Transverse colon (tissue), 4 donors: Measurements from ENCODE around the gene TMEM176A. TPM values are rescaled to one million over a fixed set of nuclear protein-coding genes. Genes with fewer than 3 reads are reported as not detected.

Experiments used
- DNase-seq: peaks from one replicate; pipeline ENCODE4 v3.0.0-alpha.2; 2019
- H3K27ac ChIP-seq, 4 donors: fragments of 200-600 bp; sonication (generic); 2 replicates each; pipeline ENCODE4 v1.5.1; 2016 to 2018; ENCODE audit warnings: inconsistent platforms in 4 of 4
- H3K27me3 ChIP-seq: fragments of 200-600 bp; sonication (generic); 2 replicates; pipeline ENCODE4 v1.5.1; 2017; ENCODE audit warnings: inconsistent platforms
- H3K36me3 ChIP-seq, 4 donors: fragments of 200-600 bp; sonication (generic); 2 replicates each; pipeline ENCODE4 v1.5.1; 2017 to 2019; ENCODE audit warnings: inconsistent platforms in 4 of 4
- H3K4me1 ChIP-seq, 4 donors: fragments of 200-600 bp; sonication (generic); 2 replicates each; pipeline ENCODE4 v1.5.1; 2017 to 2020; ENCODE audit warnings: inconsistent platforms in 4 of 4
- H3K4me3 ChIP-seq, 4 donors: fragments of 200-600 bp; sonication (generic); 1 replicate in 1 of 4; 2 replicates in 3 of 4; pipeline versions ENCODE4 v1.5.1 to v1.6.1; 2017 to 2019; ENCODE audit warnings: inconsistent platforms in 4 of 4
- H3K9me3 ChIP-seq, 2 donors: fragments of 200-600 bp; sonication (generic); 2 replicates each; pipeline ENCODE4 v1.5.1; 2017 to 2019; ENCODE audit warnings: inconsistent platforms in 2 of 2
- EP300 ChIP-seq: sonication (generic); formaldehyde crosslinking; IDR thresholded peaks from one replicate; pipeline ENCODE4 v1.6.1; 2017; ENCODE audit warnings: antibody characterized with exemption, low read depth
- POLR2A ChIP-seq: fragments of 450-650 bp; IDR thresholded peaks from one replicate; pipeline ENCODE4 v1.6.1; 2016; ENCODE audit warnings: antibody characterized with exemption, mild to moderate bottlenecking, moderate library complexity
- POLR2AphosphoS5 ChIP-seq, 3 donors: sonication (generic); formaldehyde crosslinking; IDR thresholded peaks; one replicate each; pipeline ENCODE4 v1.6.1; 2016; ENCODE audit warnings: antibody characterized with exemption in 3 of 3
- WGBS, 2 donors: methylation state at CpG; one replicate each; pipeline ENCODE4 v1.1.5; 2018; ENCODE audit warnings: low coverage in 1 of 2; 5-methylcytosine and 5-hydroxymethylcytosine counted together
- in situ Hi-C, 4 donors: fragments of 200-750 bp; cut with MboI; loops; one replicate each; pipeline versions ENCODE4 v1.15.0 to v1.15.1; 2017; ENCODE audit warnings: low sequenced_read_pairs in 3 of 4, low pct_ligation_motif_present in 1 of 4, low pct_unique_long_range_greater_than_20kb in 1 of 4
- intact Hi-C: fragments of 100-400 bp; cut with DNase I; formaldehyde crosslinking; loops from one replicate; pipeline ENCODE4 v1.15.1; 2023; ENCODE audit warnings: low total_unique reads
- total RNA-seq, 4 donors: library from RNA; depleted of rRNA; stranded (reverse); fragments of >200 nt; gene quantifications; one replicate each; pipeline ENCODE4 v1.1.0, GENCODE V29; 2016
- TF ChIP-seq, protein P1 (sequence below), 5 experiments: fragments of 200-600 bp in 3 of 5; fragments of 450-650 bp in 2 of 5; sonication (generic) in 3 of 5; IDR thresholded peaks; 1 replicate in 2 of 5; 2 replicates in 3 of 5; pipeline ENCODE4 v1.5.1; 2016 to 2017; ENCODE audit warnings: antibody characterized with exemption in 5 of 5, inconsistent platforms in 3 of 5, mild to moderate bottlenecking in 2 of 5, moderate library complexity in 1 of 5

Gene TMEM176A
- total RNA-seq, 4 donors from 2014 or later, result 44.6 to 210 (median 171) TPM

DNA sequence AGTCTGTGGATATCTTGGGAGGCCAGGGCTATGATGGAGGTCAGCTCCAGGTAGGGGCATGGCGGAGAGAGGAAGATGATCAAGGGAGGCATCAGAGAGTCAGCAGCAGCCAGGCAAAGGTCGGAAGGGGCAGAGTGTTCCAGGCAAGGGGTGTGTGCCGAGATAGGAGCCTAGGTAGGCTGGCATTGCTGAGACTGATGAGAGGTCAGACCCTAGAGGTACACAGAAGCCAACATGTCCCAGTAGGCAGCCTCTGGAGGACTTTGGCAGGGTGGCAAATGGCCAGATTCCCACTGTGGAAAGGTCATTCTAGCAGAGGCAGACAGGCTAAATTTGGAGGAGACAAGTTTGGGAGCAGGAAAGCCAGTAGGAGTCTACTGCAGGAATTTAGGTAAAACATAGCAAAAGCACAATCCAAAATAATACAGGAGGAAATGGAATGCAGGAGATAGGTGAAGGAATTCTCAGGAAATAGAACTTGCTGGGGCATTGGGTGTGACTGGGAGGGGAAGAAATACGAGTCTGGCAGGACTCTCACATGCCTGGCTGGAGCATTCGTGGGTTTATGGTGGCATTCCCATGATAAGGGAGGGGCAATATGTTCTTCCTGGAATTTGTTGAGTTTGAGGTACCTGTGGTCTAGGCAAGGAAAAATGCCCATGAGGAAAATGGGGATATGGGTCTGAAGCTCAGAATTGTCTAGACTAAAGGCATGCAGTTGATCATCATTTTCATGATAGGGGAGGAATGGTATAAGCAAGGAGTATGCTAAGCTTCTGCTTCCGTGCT, 25.7 kb downstream of the TMEM176A start:
- Histone ChIP-seq H3K36me3 (no peaks in the 10 kb centered on the region), H3K4me3 (no peak overlapping the region), H3K27me3 (no peaks in the 10 kb centered on the region), H3K4me1 (peaks cover 5 to 30% (median 24%) of the 10 kb centered on the region in 4 donors), H3K9me3 (no peaks in the 10 kb centered on the region), H3K27ac (peak overlapping the region; percentile 77 to 81 (median 80))
- 50 to 59% methylated on average over 6 of the region's 6 CpGs for WGBS, 2 donors
- peak; percentile 63 for DNase-seq
- in situ Hi-C loops, result no loop called here
- intact Hi-C loops, result no loop called here
- TF ChIP-seq, protein P1, sequence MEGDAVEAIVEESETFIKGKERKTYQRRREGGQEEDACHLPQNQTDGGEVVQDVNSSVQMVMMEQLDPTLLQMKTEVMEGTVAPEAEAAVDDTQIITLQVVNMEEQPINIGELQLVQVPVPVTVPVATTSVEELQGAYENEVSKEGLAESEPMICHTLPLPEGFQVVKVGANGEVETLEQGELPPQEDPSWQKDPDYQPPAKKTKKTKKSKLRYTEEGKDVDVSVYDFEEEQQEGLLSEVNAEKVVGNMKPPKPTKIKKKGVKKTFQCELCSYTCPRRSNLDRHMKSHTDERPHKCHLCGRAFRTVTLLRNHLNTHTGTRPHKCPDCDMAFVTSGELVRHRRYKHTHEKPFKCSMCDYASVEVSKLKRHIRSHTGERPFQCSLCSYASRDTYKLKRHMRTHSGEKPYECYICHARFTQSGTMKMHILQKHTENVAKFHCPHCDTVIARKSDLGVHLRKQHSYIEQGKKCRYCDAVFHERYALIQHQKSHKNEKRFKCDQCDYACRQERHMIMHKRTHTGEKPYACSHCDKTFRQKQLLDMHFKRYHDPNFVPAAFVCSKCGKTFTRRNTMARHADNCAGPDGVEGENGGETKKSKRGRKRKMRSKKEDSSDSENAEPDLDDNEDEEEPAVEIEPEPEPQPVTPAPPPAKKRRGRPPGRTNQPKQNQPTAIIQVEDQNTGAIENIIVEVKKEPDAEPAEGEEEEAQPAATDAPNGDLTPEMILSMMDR (IDR thresholded peaks at IDR 0.05), result no peak
- TF ChIP-seq POLR2AphosphoS5 (IDR thresholded peaks at IDR 0.05) (peak in 1 of 3 donors; percentile 49), POLR2A (no peak)

DNA sequence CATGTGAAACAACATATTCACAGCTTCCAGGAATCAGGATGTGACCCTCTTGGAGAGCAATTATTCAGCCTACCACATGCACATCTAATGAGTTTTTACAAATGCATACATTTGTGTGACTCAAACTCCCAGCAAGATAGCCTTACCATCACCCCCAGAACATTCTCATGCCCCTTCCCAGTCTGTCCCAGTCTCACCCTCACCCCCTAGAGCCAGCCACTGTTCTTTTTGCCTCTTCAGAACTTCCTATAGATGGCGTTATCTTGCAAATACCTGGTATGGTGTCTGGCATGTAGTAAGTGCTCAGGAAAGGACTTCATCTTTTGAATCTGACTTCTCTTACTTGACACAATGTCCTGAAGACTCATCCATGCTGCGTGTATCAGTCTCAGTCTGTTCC, 27.8 kb downstream of the TMEM176A start:
- intact Hi-C loops (no loop called here), in situ Hi-C loops (no loop called here)
- no peak for DNase-seq
- 85 to 100% methylated on average over 2 of the region's 2 CpGs for WGBS, 2 donors
- TF ChIP-seq EP300 (no peak), POLR2A (no peak), POLR2AphosphoS5 (IDR thresholded peaks at IDR 0.05) (no peak)
- TF ChIP-seq, protein P1 (IDR thresholded peaks at IDR 0.05), result no peak
- Histone ChIP-seq H3K4me3 (no peak overlapping the region), H3K9me3 (no peaks in the 10 kb centered on the region), H3K27ac (no peak overlapping the region), H3K4me1 (peaks cover 9 to 41% (median 28%) of the 10 kb centered on the region in 4 donors), H3K36me3 (no peaks in the 10 kb centered on the region), H3K27me3 (no peaks in the 10 kb centered on the region)

DNA sequence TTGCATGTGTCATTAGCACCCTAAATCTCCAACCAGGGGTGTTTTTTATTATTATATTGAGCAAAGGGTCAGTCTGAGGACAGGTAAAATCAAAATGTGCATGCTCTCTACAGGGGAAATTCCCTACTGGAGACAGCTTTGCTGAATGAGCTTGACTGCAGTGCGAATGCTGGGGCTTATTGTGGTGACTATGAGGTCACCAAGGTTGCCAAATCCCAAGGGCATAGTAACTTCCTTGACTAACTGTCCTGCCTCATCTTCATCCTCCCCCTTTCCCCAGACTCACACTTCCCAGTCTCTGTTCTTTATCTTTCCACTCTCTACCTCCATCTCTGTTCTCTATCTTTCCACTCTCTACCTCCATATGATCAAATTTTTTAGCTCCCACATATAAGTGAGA, 28.9 kb downstream of the TMEM176A start:
- 54 to 83% methylated on average over 1 of the region's 1 CpG for WGBS, 2 donors
- in situ Hi-C loops (no loop called here), intact Hi-C loops (no loop called here)
- no peak for TF ChIP-seq EP300
- TF ChIP-seq, protein P1 (IDR thresholded peaks at IDR 0.05), result no peak
- no peak for TF ChIP-seq POLR2AphosphoS5 (IDR thresholded peaks at IDR 0.05)
- no peak for TF ChIP-seq POLR2A
- H3K27me3 ChIP-seq, result no peaks in the 10 kb centered on the region
- H3K9me3 ChIP-seq, result no peaks in the 10 kb centered on the region
- H3K4me3 ChIP-seq, result no peak overlapping the region
- peaks cover 9 to 41% (median 28%) of the 10 kb centered on the region in 4 donors for H3K4me1 ChIP-seq
- DNase-seq, result no peak
- no peak overlapping the region for H3K27ac ChIP-seq
- H3K36me3 ChIP-seq, result no peaks in the 10 kb centered on the region

DNA sequence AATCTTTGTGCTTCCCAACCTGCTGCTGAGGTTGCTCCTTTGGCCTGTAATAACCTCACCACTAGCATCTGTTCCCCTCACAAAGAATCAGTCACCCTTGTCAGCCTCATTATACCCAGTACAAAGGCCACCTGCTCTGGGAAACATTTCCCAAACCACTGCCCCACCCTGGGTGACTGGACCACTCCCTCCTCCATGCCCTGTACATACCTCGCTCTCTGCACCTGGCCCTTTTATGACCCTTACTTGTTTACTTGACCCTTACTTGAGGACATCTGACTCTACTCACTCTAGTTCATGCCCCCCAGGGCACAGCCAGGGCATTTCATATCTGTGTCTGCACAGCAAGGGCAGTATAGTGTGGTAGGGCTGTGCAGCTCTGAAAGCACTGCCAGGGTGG, 30.4 kb downstream of the TMEM176A start:
- in situ Hi-C loops (no loop called here), intact Hi-C loops (no loop called here)
- Histone ChIP-seq H3K4me3 (no peak overlapping the region), H3K27me3 (no peaks in the 10 kb centered on the region), H3K4me1 (peaks cover 9 to 33% (median 21%) of the 10 kb centered on the region in 4 donors), H3K36me3 (no peaks in the 10 kb centered on the region), H3K27ac (peak overlapping the region; percentile 32 to 56 (median 39)), H3K9me3 (no peaks in the 10 kb centered on the region)
- WGBS, 2 donors, result 0% methylated on average over 1 of the region's 1 CpG; no CpG with 5 or more reads in 1 of the 2 donors
- TF ChIP-seq EP300, result peak; percentile 38
- TF ChIP-seq, protein P1 (IDR thresholded peaks at IDR 0.05), result peak in 2 of 5 experiments; percentile 21 to 26
- TF ChIP-seq POLR2A, result no peak
- TF ChIP-seq POLR2AphosphoS5 (IDR thresholded peaks at IDR 0.05), result peak in 2 of 3 donors; percentile 64 to 72
- DNase-seq, result peak; percentile 80
